HepG2 (cell line): ENCODE data around the gene SYT1. TPM values are rescaled to one million over a fixed set of nuclear protein-coding genes. Genes with fewer than 3 reads are reported as not detected.

Experiments used
- ATAC-seq: fragments of 200-7000 bp; cut with Tn5 transposase; 3 replicates; pipeline ENCODE4 v1.9.1; 2020; ENCODE audit warnings: mild to moderate bottlenecking, moderate library complexity
- BruUV-seq: library from RNA; stranded (reverse); fragments of 400-500 nt; replicated peaks from 2 replicates; lab custom pipeline; 2021; lab: Mats Ljungman, UMichigan
- CTCF ChIA-PET: fragments of 300-600 bp; formaldehyde crosslinking; extraction: SDS; loops from one replicate; lab custom pipeline; 2021; ENCODE audit warnings: low total read pairs, inconsistent platforms, low intra/inter-chr PET ratio; lab: Yijun Ruan, JAX
- POLR2A ChIA-PET: fragments of 350-600 bp; sonication (Branson Sonifier 250); formaldehyde crosslinking; loops from one replicate; lab custom pipeline; 2020; ENCODE audit warnings: antibody characterized with exemption, inconsistent platforms; lab: Yijun Ruan, JAX
- DNase-seq: peaks from one replicate; pipeline ENCODE4 v3.0.0-alpha.2; 2015; ENCODE audit warnings: low spot score
- FAIRE-seq: peaks from 3 replicates; lab custom pipeline; 2011; peaks lifted over from hg19 to GRCh38; lab: Jason Lieb, UNC
- H2AFZ ChIP-seq: one replicate; pipeline ENCODE4 v1.6.1; 2011; ENCODE audit warnings: low read length, inconsistent platforms
- H3K27ac ChIP-seq: fragments of 300-600 bp; 3 replicates; pipeline ENCODE4 v1.8.0; 2011; ENCODE audit warnings: mixed run types, mild to moderate bottlenecking, mixed read lengths, low read length, inconsistent platforms; ENCODE audit not compliant: insufficient read depth; ENCODE audit errors: extremely low read length
- H3K27me3 ChIP-seq, 2 experiments: fragments of 200-600 bp in 1 of 2; 2 replicates in 1 of 2; 3 replicates in 1 of 2; pipeline versions ENCODE4 v1.6.0 to v1.8.0; 2011; ENCODE audit warnings: low read length in 2 of 2, mild to moderate bottlenecking in 2 of 2, moderate library complexity in 2 of 2, inconsistent platforms in 1 of 2; ENCODE audit not compliant: insufficient read depth in 2 of 2, control insufficient read depth in 1 of 2
- H3K36me3 ChIP-seq, 2 experiments: fragments of 200-600 bp in 1 of 2; replicated peaks in 1 of 2; 2 replicates in 1 of 2; 3 replicates in 1 of 2; pipeline versions ENCODE4 v1.5.1 to v1.8.0; 2011; ENCODE audit warnings: low read length in 2 of 2, inconsistent platforms in 1 of 2; ENCODE audit not compliant: insufficient read depth in 2 of 2, control insufficient read depth in 1 of 2
- H3K4me1 ChIP-seq: 2 replicates; pipeline ENCODE4 v1.5.1; 2012; ENCODE audit warnings: low read length, inconsistent platforms; ENCODE audit not compliant: insufficient read depth
- H3K4me2 ChIP-seq: 2 replicates; pipeline ENCODE4 v1.6.0; 2011; ENCODE audit warnings: low read depth, low read length, inconsistent platforms
- H3K4me3 ChIP-seq, 3 experiments: fragments of 200-600 bp in 1 of 3; sonication (generic), shearing (Covaris generic) in 1 of 3; replicated peaks in 1 of 3; 2 replicates each; pipeline ENCODE4 v1.5.1; 2011 to 2016; ENCODE audit warnings: low read length in 3 of 3, inconsistent platforms in 2 of 3, low read depth in 2 of 3, mild to moderate bottlenecking in 2 of 3, control low read depth in 1 of 3, mixed read lengths in 1 of 3; ENCODE audit not compliant: insufficient read depth in 1 of 3
- H3K79me2 ChIP-seq: one replicate; pipeline ENCODE4 v1.6.1; 2011; ENCODE audit warnings: low read length, inconsistent platforms; ENCODE audit not compliant: insufficient read depth
- H3K9ac ChIP-seq: 2 replicates; pipeline ENCODE4 v1.6.0; 2011; ENCODE audit warnings: mild to moderate bottlenecking, low read depth, low read length, inconsistent platforms; ENCODE audit not compliant: insufficient read depth
- H3K9me3 ChIP-seq: 2 replicates; pipeline ENCODE4 v1.5.1; 2012; ENCODE audit warnings: mild to moderate bottlenecking, low read length
- H4K20me1 ChIP-seq: 2 replicates; pipeline ENCODE4 v1.6.0; 2011; ENCODE audit warnings: inconsistent platforms, mild to moderate bottlenecking, low read length, moderate library complexity; ENCODE audit not compliant: insufficient read depth
- HNRNPLL ChIP-seq: fragments of 200-400 bp; formaldehyde crosslinking; IDR thresholded peaks from 2 replicates; pipeline ENCODE4 v1.6.1; 2017; ENCODE audit warnings: mild to moderate bottlenecking, low read depth, low read length; ENCODE audit not compliant: poor library complexity, severe bottlenecking
- IRF2 ChIP-seq: IDR thresholded peaks from 2 replicates; pipeline ENCODE4 v1.6.1; 2018; ENCODE audit warnings: missing genetic modification reagents, missing compliant biosample characterization
- JUNB ChIP-seq: sonication (generic); formaldehyde crosslinking; IDR thresholded peaks from 2 replicates; pipeline ENCODE4 v1.8.0; 2022; ENCODE audit warnings: missing genetic modification reagents, mild to moderate bottlenecking, borderline replicate concordance
- MEIS1 ChIP-seq: sonication (generic); formaldehyde crosslinking; IDR thresholded peaks from 2 replicates; pipeline ENCODE4 v1.9.0; 2021; ENCODE audit warnings: mild to moderate bottlenecking, missing genetic modification reagents, moderate library complexity, borderline replicate concordance
- NFIB ChIP-seq: sonication (generic); formaldehyde crosslinking; IDR thresholded peaks from 2 replicates; pipeline ENCODE4 v1.9.0; 2021; ENCODE audit warnings: missing genetic modification reagents, mild to moderate bottlenecking, borderline replicate concordance
- RFXAP ChIP-seq: sonication (generic); formaldehyde crosslinking; IDR thresholded peaks from 2 replicates; pipeline ENCODE4 v1.4.0; 2020; ENCODE audit warnings: missing genetic modification reagents, borderline replicate concordance
- TCF12 ChIP-seq, 2 experiments: fragments of 450-650 bp in 1 of 2; sonication (generic) in 1 of 2; formaldehyde crosslinking in 1 of 2; IDR thresholded peaks; 2 replicates each; pipeline versions ENCODE4 v1.6.1 to v1.8.0; 2017 to 2022; ENCODE audit warnings: antibody characterized with exemption in 1 of 2, mild to moderate bottlenecking in 1 of 2, missing genetic modification reagents in 1 of 2, moderate library complexity in 1 of 2
- THYN1 ChIP-seq: sonication (generic); formaldehyde crosslinking; IDR thresholded peaks from 2 replicates; pipeline ENCODE4 v1.8.1; 2023; ENCODE audit warnings: low read depth, mild to moderate bottlenecking, moderate library complexity, missing genetic modification reagents, borderline replicate concordance
- ZNF552 ChIP-seq: sonication (generic); formaldehyde crosslinking; IDR thresholded peaks from 2 replicates; pipeline ENCODE4 v1.9.0; 2022; ENCODE audit warnings: missing genetic modification reagents, mild to moderate bottlenecking, borderline replicate concordance
- WGBS: methylation state at CpG from one replicate; pipeline ENCODE4 v1.1.6; 2017; ENCODE audit warnings: low lambda C conversion rate; 5-methylcytosine and 5-hydroxymethylcytosine counted together
- in situ Hi-C: cut with HindIII; loops from 2 replicates; pipeline ENCODE4 v1.10.0; 2017; ENCODE audit warnings: low pct_unique_long_range_greater_than_20kb; ENCODE audit not compliant: extremely low pct_ligation_motif_present
- intact Hi-C: fragments of 100-400 bp; cut with micrococcal nuclease; formaldehyde crosslinking; loops from one replicate; pipeline ENCODE4 v1.10.0; 2022; ENCODE audit not compliant: unreplicated experiment
- polyA plus RNA-seq, 8 experiments: library from polyadenylated mRNA; depleted of rRNA in 3 of 8; stranded (reverse) in 7 of 8; unstranded in 1 of 8; fragments of >200 nt; fragmentation: Illumina TruSeq in 4 of 8; extraction: Trizol in 4 of 8; gene quantifications; 2 replicates each; pipeline versions ENCODE4 v1.2.1 to v1.2.3, GENCODE V29; 2011 to 2016; ENCODE audit warnings: low read depth in 4 of 8, missing spikeins in 1 of 8, mixed read lengths in 1 of 8; ENCODE audit not compliant: insufficient read depth in 1 of 8
- total RNA-seq, 5 experiments: library from RNA; depleted of rRNA; stranded (reverse); fragments of >200 nt; fragmentation: Illumina TruSeq; extraction: Trizol; gene quantifications; 2 replicates each; pipeline ENCODE4 v1.2.3, GENCODE V29; 2016; ENCODE audit warnings: low read depth in 1 of 5
- TF ChIP-seq, protein P1 (sequence below): sonication (generic); formaldehyde crosslinking; IDR thresholded peaks from 2 replicates; pipeline ENCODE4 v1.5.0; 2020; ENCODE audit warnings: mild to moderate bottlenecking, missing genetic modification reagents, borderline replicate concordance

SYT1 gene
- total and polyA plus RNA-seq, 2 of the 13 experiments (the other 11 are each of a cell fraction or from before 2014, with no cell fraction given) = not detected

DNA sequence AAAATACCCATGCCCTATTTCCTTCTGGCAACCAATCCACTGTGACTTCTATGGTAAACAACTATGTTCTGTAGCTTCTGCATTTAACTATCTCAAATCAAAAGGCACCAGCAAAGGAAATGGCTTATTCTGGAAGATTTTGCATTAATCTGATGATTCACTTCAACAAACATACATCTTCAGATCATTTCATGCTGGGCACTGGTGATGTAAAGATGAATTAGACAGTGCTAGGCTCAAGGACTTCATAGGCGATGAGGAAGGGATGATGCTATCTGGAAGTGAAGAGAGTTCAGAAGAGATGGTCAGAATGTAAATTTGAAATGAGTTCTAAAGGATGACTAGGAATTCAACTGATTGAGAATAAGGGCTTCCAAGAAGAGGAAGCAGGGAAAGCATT lies 462.9 kb downstream of the SYT1 start:
- TF ChIP-seq, protein P1, sequence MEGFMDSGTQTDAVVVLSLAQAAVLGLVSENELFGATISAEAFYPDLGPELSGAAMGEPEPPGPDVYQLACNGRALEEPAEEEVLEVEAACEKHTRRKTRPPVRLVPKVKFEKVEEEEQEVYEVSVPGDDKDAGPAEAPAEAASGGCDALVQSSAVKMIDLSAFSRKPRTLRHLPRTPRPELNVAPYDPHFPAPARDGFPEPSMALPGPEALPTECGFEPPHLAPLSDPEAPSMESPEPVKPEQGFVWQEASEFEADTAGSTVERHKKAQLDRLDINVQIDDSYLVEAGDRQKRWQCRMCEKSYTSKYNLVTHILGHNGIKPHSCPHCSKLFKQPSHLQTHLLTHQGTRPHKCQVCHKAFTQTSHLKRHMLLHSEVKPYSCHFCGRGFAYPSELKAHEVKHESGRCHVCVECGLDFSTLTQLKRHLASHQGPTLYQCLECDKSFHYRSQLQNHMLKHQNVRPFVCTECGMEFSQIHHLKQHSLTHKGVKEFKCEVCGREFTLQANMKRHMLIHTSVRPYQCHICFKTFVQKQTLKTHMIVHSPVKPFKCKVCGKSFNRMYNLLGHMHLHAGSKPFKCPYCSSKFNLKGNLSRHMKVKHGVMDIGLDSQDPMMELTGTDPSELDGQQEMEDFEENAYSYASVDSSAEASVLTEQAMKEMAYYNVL (CRISPR knock-in tag) = no peak
- TF ChIP-seq RFXAP (CRISPR knock-in tag) (no peak), THYN1 (no peak), IRF2 (CRISPR knock-in tag) (no peak), HNRNPLL (no peak)
- TF ChIP-seq, all 625 proteins: peak for 0
- no peak overlapping the region for H3K4me2 ChIP-seq
- in situ Hi-C loops (loop anchor here (25.0 kb wide), 1 partner anchor 1340 kb away; no protein-coding TSS in a partner anchor), intact Hi-C loops (no loop called here)
- H3K36me3 ChIP-seq = no peaks in the 10 kb centered on the region
- no TSS peak for BruUV-seq
- FAIRE-seq (no peak), DNase-seq (no peak), ATAC-seq (no peak)
- H4K20me1 ChIP-seq = no peaks in the 10 kb centered on the region
- H3K27me3 ChIP-seq = no peaks in the 10 kb centered on the region; a peak in 2 of 5 replicates
- no peak overlapping the region for H3K4me3 ChIP-seq
- H3K9ac ChIP-seq = no peak overlapping the region
- H3K9me3 ChIP-seq = no peaks in the 10 kb centered on the region
- H2AFZ ChIP-seq = no peak overlapping the region
- CTCF ChIA-PET = no interaction called here
- no peaks in the 10 kb centered on the region for H3K79me2 ChIP-seq
- 0% methylated on average over 1 of the region's 1 CpG for WGBS
- H3K4me1 ChIP-seq = no peaks in the 10 kb centered on the region
- POLR2A ChIA-PET = no interaction called here
- no peak overlapping the region for H3K27ac ChIP-seq

GRCh38 chr12:79329933-79330332 lies 465.4 kb downstream of the SYT1 start:
- Histone ChIP-seq H3K36me3 (no peaks in the 10 kb centered on the region), H4K20me1 (no peaks in the 10 kb centered on the region), H3K4me2 (no peak overlapping the region), H3K27ac (no peak overlapping the region), H3K4me3 (no peak overlapping the region), H3K9ac (no peak overlapping the region), H3K4me1 (no peaks in the 10 kb centered on the region), H3K9me3 (no peaks in the 10 kb centered on the region), H3K79me2 (no peaks in the 10 kb centered on the region), H3K27me3 (no peaks in the 10 kb centered on the region; a peak in 1 of 5 replicates), H2AFZ (no peak overlapping the region)
- DNase-seq (no peak), ATAC-seq (no peak), FAIRE-seq (no peak)
- BruUV-seq = no TSS peak
- 14% methylated on average over 2 of the region's 2 CpGs for WGBS
- intact Hi-C loops = no loop called here
- CTCF ChIA-PET = no interaction called here
- POLR2A ChIA-PET = no interaction called here
- in situ Hi-C loops = loop anchor here (25.0 kb wide), 1 partner anchor 1343 kb away; no protein-coding TSS in a partner anchor
- TF ChIP-seq NFIB (CRISPR knock-in tag) (no peak), ZNF552 (CRISPR knock-in tag) (no peak), TCF12 (IDR thresholded peaks at IDR 0.05) (no peak), TCF12 (CRISPR knock-in tag; IDR thresholded peaks at IDR 0.05) (no peak), MEIS1 (CRISPR knock-in tag) (no peak), JUNB (CRISPR knock-in tag) (no peak)
